Endodermal cell (in vitro differentiated cells): ENCODE measurements around the gene LARP4B. TPM values are rescaled to one million over a fixed set of nuclear protein-coding genes. Genes with fewer than 3 reads are reported as not detected.

Experiments used
- DNase-seq: peaks from one replicate; pipeline ENCODE4 v3.0.0-alpha.2; 2017
- H3K27ac ChIP-seq: 2 replicates; pipeline ENCODE4 v1.5.1; 2013; ENCODE audit warnings: mild to moderate bottlenecking, low read depth, low read length, moderate library complexity
- H3K27me3 ChIP-seq: 2 replicates; pipeline ENCODE4 v1.6.1; 2013; ENCODE audit warnings: mild to moderate bottlenecking, low read length, moderate library complexity; ENCODE audit not compliant: insufficient read depth, control insufficient read depth, poor library complexity, severe bottlenecking
- H3K36me3 ChIP-seq: 2 replicates; pipeline ENCODE4 v1.7.0; 2013; ENCODE audit warnings: mild to moderate bottlenecking, low read length, moderate library complexity; ENCODE audit not compliant: control insufficient read depth, insufficient read depth
- H3K4me1 ChIP-seq: one replicate; pipeline ENCODE4 v1.7.0; 2013; ENCODE audit warnings: low read length; ENCODE audit not compliant: control insufficient read depth, insufficient read depth
- H3K4me3 ChIP-seq: 2 replicates; pipeline ENCODE4 v1.5.1; 2013; ENCODE audit warnings: mild to moderate bottlenecking, low read length, moderate library complexity
- H3K9ac ChIP-seq: 2 replicates; pipeline ENCODE4 v1.6.1; 2013; ENCODE audit warnings: mild to moderate bottlenecking, low read length, moderate library complexity; ENCODE audit not compliant: poor library complexity, severe bottlenecking; ENCODE audit errors: extremely low read depth
- H3K9me3 ChIP-seq: 2 replicates; pipeline ENCODE4 v1.6.1; 2013; ENCODE audit warnings: mild to moderate bottlenecking, low read length, moderate library complexity; ENCODE audit not compliant: control insufficient read depth
- H3K27ac Mint-ChIP-seq: 2 replicates; pipeline ENCODE4 v1.8.0; 2020; ENCODE audit warnings: mixed read lengths
- H3K27me3 Mint-ChIP-seq: 2 replicates; pipeline ENCODE4 v1.8.0; 2021; ENCODE audit warnings: mild to moderate bottlenecking, mixed read lengths; ENCODE audit not compliant: insufficient read depth
- H3K36me3 Mint-ChIP-seq: 2 replicates; pipeline ENCODE4 v1.8.0; 2020; ENCODE audit warnings: low read depth, mixed read lengths
- H3K4me1 Mint-ChIP-seq: 2 replicates; pipeline ENCODE4 v1.8.0; 2020; ENCODE audit warnings: mixed read lengths
- H3K4me3 Mint-ChIP-seq: 2 replicates; pipeline ENCODE4 v1.8.0; 2020; ENCODE audit warnings: mild to moderate bottlenecking, moderate library complexity, mixed read lengths
- H3K9me3 Mint-ChIP-seq: 2 replicates; pipeline ENCODE4 v1.8.0; 2020; ENCODE audit warnings: mild to moderate bottlenecking, mixed read lengths
- WGBS, 2 experiments: methylation state at CpG; one replicate each; pipeline versions ENCODE4 v1.1.5 to v1.1.7; 2013; ENCODE audit warnings: missing lambda C conversion rate in 2 of 2, mixed read lengths in 1 of 2; ENCODE audit not compliant: insufficient coverage in 1 of 2, insufficient read length in 1 of 2; 5-methylcytosine and 5-hydroxymethylcytosine counted together
- total RNA-seq, 2 donors: library from RNA; stranded (reverse); fragmentation: NEBNext Ultra II Directional in 1 of 2; extraction: Animal tissue kit (Norgen Biotek cat#: 25700) in 1 of 2; gene quantifications; 2 replicates in 1 of 2; 3 replicates in 1 of 2; pipeline ENCODE4 v1.2.1, GENCODE V29; 2021
- TF ChIP-seq, protein P1 (sequence below): fragments of 200-600 bp; sonication (generic); conservative IDR thresholded peaks from 2 replicates; pipeline ENCODE4 v1.5.0; 2021; ENCODE audit warnings: antibody characterized with exemption, mild to moderate bottlenecking

LARP4B gene
- total RNA-seq, 2 donors from 2014 or later = 94.1 to 94.3 TPM

DNA sequence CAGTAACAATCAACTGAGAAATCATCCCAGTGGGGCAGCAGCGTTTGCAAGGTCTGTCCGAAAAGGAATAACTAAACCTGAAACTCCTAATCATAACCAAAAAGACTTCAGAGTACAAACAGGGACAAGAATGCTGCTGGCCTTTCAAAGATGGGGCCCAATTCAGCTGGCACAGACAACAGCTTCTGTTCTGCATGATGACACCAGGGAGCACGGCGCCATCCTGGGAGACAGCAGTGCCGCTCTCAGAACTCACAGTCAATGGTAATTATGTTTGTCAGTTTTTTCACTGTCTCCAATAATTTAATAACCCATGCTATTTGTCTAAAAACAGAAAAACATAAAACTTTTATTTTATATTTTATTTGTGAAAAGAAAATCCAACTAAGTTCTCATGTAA is 90.0 kb downstream of the LARP4B start:
- no peak overlapping the region for H3K27ac Mint-ChIP-seq
- peaks cover 79% of the 10 kb centered on the region for H3K36me3 Mint-ChIP-seq
- H3K4me1 Mint-ChIP-seq = no peaks in the 10 kb centered on the region
- Histone ChIP-seq H3K36me3 (peaks cover 89% of the 10 kb centered on the region), H3K9me3 (no peaks in the 10 kb centered on the region), H3K9ac (no peak overlapping the region), H3K27ac (no peak overlapping the region), H3K4me1 (no peaks in the 10 kb centered on the region), H3K4me3 (no peak overlapping the region), H3K27me3 (no peaks in the 10 kb centered on the region)
- no peak overlapping the region for H3K4me3 Mint-ChIP-seq
- DNase-seq = no peak
- no peaks in the 10 kb centered on the region for H3K9me3 Mint-ChIP-seq
- H3K27me3 Mint-ChIP-seq = no peaks in the 10 kb centered on the region
- TF ChIP-seq, protein P1, sequence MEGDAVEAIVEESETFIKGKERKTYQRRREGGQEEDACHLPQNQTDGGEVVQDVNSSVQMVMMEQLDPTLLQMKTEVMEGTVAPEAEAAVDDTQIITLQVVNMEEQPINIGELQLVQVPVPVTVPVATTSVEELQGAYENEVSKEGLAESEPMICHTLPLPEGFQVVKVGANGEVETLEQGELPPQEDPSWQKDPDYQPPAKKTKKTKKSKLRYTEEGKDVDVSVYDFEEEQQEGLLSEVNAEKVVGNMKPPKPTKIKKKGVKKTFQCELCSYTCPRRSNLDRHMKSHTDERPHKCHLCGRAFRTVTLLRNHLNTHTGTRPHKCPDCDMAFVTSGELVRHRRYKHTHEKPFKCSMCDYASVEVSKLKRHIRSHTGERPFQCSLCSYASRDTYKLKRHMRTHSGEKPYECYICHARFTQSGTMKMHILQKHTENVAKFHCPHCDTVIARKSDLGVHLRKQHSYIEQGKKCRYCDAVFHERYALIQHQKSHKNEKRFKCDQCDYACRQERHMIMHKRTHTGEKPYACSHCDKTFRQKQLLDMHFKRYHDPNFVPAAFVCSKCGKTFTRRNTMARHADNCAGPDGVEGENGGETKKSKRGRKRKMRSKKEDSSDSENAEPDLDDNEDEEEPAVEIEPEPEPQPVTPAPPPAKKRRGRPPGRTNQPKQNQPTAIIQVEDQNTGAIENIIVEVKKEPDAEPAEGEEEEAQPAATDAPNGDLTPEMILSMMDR = no peak
- WGBS, 2 experiments = 89 to 99% methylated on average over 3 to 5 of the region's 5 CpGs

DNA sequence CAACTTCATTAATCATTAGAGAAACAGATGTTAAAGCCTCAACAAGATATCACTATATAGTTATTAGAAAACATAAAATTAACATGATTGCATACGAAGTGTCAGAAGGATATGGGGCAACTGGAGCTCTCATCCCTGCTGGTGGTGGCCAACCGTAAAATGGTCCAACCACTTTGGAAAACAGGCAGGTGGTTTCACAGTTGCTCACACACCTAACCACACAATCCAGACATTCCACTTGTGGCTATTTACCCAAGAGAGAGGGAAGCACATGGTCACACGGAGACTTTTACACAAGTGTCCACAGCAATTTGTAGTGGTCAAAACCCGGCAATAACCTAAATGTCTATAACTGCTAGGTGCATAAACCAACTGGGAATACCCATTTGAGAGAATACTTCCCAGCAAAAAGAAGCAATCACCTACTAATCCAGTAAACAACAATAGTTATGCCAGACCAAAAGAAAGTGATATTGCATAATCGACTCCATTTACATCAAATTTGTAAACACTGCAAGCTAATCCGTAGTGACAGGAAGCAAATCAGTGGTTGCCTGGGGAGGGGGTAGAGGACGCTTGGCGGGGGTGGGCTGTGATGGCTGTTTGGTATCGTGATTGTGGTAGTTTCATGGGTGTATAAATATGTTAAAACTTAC is 91.8 kb downstream of the LARP4B start:
- Histone ChIP-seq H3K36me3 (peaks cover 93% of the 10 kb centered on the region), H3K27me3 (no peaks in the 10 kb centered on the region), H3K27ac (no peak overlapping the region), H3K9me3 (no peaks in the 10 kb centered on the region), H3K4me1 (no peaks in the 10 kb centered on the region), H3K9ac (no peak overlapping the region), H3K4me3 (no peak overlapping the region)
- DNase-seq = no peak
- H3K36me3 Mint-ChIP-seq = peaks cover 74% of the 10 kb centered on the region
- no peak overlapping the region for H3K4me3 Mint-ChIP-seq
- H3K9me3 Mint-ChIP-seq = no peaks in the 10 kb centered on the region
- no peaks in the 10 kb centered on the region for H3K27me3 Mint-ChIP-seq
- TF ChIP-seq, protein P1 = no peak
- H3K27ac Mint-ChIP-seq = no peak overlapping the region
- H3K4me1 Mint-ChIP-seq = no peaks in the 10 kb centered on the region
- 92 to 97% methylated on average over 4 to 9 of the region's 9 CpGs for WGBS, 2 experiments

GRCh38 chr10:836782-837181 is 94.7 kb downstream of the LARP4B start:
- Histone ChIP-seq H3K9ac (no peak overlapping the region), H3K4me3 (no peak overlapping the region), H3K9me3 (no peaks in the 10 kb centered on the region), H3K36me3 (peaks cover 92% of the 10 kb centered on the region), H3K27me3 (no peaks in the 10 kb centered on the region), H3K27ac (no peak overlapping the region), H3K4me1 (no peaks in the 10 kb centered on the region)
- TF ChIP-seq, protein P1 = no peak
- no peaks in the 10 kb centered on the region for H3K27me3 Mint-ChIP-seq
- no peaks in the 10 kb centered on the region for H3K9me3 Mint-ChIP-seq
- no peak overlapping the region for H3K4me3 Mint-ChIP-seq
- WGBS, 2 experiments = 96 to 98% methylated on average over 6 to 7 of the region's 7 CpGs
- no peak for DNase-seq
- no peak overlapping the region for H3K27ac Mint-ChIP-seq
- no peaks in the 10 kb centered on the region for H3K4me1 Mint-ChIP-seq
- peaks cover 73% of the 10 kb centered on the region for H3K36me3 Mint-ChIP-seq
